GM19025 (cell line): ENCODE measurements around the gene ICAM1.
"Not testable (repeated sequence)": the region's sequence is repeated elsewhere in the genome, so short reads cannot be mapped to it uniquely, and the experiment has no call there.

ENCODE experiments used
- ATAC-seq: cut with Tn5 transposase; IDR thresholded peaks from one replicate; pipeline ENCODE4 v1.9.1; 2021; ENCODE audit warnings: mild to moderate bottlenecking, low read depth, moderate library complexity; ENCODE audit not compliant: unreplicated experiment

Gene ICAM1

DNA sequence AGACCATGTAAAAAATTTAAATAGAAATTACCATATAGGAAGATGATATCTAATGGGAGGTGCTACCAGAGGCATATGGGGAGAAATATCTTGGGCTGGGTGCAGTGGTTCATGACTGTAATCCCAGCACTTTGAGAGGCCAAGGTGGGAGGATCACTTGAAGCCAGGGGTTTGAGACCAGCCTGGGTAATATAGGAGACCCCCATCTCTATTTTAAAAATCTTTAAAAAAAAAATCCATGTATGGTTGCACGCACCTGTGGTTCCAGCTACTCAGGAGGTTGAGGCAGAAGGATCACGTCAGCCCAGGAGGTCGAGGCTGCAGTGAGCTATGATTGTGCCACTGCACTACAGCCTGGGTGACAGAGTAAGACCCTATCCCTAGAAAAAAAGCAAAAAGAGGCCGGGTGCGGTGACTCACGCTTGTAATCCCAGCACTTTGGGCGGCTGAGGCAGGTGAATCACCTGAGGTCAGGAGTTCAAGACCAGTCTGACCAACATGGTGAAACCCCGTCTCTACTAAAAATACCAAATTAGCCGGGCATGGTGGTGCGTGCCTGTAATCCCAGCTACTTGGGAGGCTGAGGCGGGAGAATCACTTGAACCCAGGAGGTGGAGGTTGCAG, 29.0 kb upstream of the ICAM1 start:
- not testable (repeated sequence) for ATAC-seq

DNA sequence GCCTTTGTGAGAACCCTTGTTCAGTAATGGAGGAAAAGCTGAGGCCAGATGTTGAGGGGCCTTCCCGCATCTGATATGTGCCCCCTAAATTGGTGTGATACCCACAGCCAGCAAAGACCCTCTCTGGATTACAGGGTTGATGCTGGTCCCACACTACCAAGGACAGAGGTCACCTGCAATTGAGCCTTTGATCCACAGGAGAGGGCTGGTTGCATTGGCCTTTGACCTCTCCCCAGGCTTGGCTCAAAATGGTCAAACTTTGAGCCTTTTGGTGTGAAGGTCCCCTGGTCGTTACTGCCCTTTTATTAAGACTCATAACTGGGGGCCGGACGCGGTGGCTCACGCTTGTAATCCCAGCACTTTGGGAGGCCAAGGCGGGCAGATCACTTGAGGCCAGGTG, 27.3 kb upstream of the ICAM1 start:
- no peak for ATAC-seq

DNA sequence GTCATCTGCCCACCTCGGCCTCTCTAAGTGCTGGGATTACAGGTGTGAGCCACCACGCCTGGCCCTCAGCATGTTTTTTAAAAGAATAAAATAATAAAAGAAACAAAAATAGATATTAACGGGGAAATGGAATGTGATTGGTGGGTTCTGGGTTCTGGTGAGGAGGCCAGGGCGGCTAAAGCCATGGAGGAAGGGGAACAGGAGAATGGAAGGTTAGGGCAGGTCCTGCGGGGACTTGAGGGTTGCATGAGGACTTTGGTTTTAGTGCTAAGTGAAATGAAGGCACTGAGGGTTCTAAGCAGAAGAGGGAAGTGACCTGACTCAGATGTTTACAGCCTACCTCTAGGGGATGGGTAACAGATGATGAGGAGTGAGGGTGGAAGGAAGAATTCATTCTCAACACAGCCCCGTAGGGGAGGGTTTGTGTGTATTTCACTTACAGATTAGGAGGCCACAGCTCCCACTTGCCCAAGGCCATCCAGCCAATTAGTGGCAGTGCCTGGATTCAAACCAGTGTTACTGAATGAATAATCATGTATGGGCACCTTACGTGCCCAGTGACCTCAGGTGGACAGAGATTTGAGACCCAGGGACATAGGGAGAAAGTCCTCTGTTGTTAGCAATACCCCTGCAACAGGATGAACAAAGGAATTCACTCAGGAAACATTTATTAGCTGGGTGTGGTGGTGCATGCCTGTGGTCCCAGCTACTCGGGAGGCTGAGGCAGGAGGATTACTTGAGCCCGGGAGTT, 25.6 kb upstream of the ICAM1 start:
- no peak for ATAC-seq

DNA sequence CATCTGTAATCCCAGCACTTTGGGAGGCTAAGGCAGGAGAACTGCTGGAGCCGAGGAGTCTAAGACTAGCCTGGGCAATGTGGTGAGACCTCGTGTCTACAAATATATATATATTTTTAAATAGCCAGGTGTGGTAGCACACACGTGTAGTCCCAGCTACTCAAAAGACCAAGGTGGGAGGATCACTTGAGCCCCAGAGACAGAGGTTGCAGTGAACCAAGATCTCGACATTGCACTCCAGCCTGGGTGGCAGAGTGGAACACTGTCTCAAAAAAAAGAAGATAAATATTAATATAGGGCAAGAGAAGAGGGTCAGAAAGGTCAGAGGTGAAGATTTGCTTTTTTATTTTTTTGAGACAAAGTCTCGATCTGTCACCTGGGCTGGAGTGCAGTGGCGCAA, 24.4 kb upstream of the ICAM1 start:
- no peak for ATAC-seq

DNA sequence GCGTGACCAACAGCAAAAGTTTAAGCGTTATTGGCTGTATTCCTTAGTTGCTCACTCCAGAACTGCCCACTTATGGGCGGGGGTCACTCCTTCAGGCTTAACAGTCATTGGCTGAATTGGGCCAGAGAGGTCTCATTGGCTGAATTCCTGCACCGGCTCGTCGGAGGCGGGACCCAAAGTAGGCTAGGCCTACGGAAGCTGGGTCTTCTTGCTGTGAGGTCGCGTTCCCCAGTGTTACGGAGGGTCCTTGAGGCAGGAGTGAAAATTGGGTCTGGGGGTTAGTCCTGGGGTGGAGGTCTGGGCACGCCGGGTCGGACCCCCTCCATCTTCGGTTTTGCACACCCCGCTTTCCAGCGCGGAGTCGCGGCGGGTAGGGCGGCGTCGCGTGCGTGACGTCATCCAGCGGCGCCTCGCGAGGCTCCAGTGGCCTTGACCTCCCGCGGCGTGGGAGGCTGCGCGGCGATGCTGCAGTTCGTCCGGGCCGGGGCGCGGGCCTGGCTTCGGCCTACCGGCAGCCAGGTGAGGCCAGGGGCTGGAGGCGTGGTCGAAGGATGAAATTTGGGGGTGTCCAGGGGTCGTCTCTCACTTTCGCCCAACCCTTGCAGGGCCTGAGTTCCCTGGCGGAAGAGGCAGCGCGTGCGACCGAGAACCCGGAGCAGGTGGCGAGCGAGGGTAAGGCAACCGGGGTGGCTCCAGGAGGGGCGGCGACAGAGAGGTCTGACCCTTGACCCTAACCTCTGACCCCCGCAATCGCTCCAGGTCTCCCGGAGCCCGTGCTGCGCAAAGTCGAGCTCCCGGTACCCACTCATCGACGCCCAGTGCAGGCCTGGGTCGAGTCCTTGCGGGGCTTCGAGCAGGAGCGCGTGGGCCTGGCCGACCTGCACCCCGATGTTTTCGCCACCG, 18.9 kb upstream of the ICAM1 start, which contains the start of gene MRPL4:
Gene MRPL4 (plus strand): TSS at position 423 of the 903 bp plus-strand sequence. CDS start 40 bp downstream, at position 463.
- ATAC-seq: peak; percentile 82

DNA sequence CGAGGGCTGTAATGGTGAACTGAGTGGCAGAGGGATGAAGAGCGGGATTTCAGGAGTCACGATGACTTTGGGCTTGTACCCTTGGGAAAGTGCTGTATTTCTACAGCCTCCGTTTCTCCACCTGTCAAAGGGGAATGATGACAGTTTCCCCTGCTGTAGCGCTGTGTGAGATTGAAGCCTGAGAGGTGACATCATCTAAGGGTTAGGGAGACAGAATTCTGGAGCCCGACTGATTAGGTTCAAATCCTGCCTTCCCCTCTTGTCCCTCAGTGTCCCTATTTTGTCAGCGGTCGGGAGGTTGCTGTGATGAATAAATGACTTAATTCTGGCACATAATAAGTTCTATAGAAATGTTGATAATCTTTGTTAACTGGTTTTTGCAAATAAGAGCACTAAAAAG, 18.2 kb upstream of the ICAM1 start:
- no peak for ATAC-seq

DNA sequence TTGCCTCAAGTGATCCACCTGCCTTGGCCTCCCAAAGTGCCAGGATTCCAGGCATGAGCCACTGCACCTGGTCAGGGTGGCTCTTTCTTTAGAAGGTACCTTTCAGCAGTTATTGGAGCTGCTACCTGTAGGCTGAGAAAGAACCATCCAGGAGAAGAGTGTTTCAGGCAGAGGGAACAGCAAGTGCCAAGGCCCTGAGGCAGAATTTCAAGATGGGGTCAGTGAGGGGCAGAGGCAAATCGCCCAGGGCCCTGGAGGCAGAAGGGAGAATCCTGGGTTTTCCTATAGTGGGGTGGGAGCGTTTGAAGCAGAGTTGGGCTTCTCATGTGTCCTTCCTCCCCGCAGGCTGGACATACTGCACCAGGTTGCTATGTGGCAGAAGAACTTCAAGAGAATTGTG, 16.7 kb upstream of the ICAM1 start:
- no peak for ATAC-seq

DNA sequence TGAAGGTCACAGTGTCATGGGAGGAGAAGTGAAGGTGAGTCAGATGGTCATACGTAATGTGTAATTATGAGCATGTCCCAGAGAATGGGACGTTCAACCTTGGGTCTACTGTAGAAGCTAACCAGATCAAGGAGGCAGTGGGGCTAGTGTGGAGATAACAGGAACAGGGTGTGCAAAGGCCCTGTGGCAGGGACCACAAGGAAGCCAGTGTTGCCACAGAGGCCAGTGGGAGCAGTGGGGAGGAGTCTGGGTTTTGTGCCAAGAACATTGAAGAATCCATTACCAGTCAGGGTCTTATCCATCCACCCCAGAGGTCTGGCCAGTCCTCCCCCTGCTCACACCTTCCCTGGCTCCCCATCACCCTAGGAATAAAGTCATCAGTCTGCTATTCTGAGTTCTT, 15.6 kb upstream of the ICAM1 start:
- ATAC-seq: no peak

DNA sequence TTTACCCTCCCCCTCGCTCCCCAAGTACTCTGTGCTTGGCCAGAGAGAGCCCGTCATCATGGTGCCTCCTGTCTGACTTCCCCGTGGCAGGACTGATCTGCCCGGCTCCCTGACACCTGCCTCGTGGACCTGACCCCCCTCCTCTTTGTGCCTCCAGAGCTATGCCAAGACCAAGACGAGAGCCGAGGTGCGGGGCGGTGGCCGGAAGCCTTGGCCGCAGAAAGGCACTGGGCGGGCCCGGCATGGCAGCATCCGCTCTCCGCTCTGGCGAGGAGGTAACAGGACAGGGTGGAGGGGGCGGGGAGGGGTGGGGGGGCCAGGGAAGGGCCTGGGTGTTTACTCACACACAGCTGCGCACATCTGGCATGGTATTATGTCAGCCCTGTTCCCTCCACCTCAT, 14.4 kb upstream of the ICAM1 start:
- ATAC-seq: no peak

DNA sequence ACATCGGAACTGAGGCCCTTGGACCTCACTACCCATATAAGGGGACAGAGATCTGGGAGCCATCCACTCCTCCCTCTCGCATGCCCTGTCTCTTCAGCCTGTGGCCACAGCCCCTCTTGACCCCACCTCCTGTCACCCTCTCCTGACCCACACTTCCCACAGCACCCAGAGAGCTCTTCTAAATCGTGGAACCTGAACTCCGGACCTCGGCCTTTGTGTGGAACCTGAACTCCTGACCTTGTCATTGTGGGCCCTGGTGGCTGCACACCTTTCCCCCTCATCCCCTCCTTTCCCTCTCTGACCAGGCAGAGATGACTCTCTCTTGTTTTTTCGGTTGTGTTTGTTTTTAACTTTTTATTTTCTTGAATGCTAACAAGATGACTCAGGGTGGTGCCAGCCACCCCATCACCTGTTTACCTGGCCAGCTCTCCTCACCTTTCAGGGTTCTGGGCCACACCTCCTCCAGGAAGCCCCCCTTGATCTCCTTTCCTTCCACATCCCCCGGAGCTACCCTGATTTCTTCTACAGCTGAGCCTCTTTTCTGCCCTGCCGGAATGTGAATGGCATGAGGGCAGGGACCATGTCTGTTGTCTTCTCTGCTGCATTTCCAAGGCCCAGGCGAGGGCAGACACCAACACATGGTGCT, 13.8 kb upstream of the ICAM1 start:
- ATAC-seq: no peak

DNA sequence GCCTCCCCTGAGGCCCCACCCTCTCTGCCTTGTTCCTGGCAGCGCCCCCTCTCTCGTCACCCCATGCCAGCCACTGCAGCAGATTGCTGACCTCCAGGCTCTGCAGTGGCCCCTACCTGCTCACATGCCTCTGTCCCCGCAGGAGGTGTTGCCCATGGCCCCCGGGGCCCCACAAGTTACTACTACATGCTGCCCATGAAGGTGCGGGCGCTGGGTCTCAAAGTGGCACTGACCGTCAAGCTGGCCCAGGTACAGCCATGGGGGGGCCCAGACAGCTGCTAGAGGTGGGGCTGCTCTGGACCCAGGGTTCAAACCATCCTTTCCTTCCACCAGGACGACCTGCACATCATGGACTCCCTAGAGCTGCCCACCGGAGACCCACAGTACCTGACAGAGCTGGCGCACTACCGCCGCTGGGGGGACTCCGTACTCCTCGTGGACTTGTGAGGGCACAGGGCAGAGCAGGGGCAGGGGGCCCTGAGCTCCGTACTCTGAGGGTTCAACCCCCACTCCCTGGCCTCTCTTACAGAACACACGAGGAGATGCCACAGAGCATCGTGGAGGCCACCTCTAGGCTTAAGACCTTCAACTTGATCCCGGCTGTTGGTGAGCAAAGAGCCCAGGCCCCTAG, 12.7 kb upstream of the ICAM1 start:
- ATAC-seq: no peak

DNA sequence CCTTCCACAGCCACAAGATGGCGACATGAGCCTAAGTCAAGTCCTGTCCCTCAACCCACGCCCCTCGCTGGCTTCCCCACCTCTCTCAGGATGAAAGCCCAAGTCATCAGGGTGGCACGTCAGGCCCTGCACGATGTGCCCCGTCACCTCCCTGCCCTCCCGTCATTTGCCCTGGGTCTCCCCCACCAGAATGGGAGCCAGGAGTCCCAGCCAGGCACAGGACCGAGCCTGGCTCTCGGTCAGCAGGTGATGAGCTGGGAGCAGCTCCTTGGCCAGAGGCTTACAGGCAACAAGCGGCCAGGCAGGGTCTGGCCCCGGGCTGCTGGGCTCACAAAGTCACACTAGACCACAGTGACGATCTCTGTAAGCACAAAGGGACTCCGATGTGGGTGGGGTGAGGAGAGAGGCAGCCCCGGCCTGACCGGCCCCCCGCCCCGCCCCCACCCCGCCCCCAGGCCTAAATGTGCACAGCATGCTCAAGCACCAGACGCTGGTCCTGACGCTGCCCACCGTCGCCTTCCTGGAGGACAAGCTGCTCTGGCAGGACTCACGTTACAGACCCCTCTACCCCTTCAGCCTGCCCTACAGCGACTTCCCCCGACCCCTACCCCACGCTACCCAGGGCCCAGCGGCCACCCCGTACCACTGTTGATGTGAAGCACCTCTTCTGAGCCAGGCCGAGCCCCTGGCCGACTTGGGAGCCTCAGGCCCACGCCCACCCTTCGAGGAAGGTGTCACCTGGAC, 11.6 kb upstream of the ICAM1 start:
- ATAC-seq: no peak

DNA sequence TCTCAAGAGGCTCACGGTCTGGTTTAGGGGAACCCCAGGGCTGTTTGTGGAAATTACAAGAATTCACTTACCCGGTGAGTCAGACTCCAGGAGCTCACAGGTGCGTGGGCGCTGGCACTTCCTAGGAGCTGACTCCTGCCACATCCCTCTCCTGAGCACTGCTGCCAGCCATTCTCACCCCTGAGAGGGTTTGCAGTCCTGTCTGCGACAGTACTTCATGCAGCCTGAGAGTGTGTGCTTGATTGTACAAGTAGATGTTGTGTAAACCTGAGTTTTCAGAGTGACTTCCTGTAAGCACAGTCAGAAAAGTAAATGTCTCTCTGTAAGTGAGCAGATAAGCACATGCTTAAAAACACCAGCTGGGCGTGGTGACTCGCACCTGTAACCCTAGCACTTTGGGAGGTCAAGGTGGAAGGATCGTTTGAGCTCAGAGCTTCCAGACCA, 10.8 kb upstream of the ICAM1 start:
- no peak for ATAC-seq

DNA sequence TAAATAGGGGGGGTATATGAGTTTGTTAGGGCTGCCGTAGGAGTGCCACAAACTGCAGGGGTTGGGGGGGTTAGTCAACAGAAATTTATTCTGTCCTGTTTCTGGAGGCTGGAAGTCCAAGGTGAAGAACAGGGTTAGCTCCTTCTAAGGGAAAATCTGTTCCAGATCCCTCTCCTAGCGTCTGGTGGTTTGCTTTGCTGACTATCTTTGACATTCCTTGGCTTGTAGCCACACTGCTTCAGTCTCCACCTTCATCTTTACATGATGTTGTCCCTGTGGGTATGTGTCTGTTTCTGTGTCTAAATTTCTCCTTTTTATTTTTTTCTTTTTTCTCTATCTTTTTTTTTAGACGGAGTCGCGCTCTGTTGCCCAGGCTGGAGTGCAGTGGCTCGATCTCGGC, 8.1 kb upstream of the ICAM1 start:
- no peak for ATAC-seq

DNA sequence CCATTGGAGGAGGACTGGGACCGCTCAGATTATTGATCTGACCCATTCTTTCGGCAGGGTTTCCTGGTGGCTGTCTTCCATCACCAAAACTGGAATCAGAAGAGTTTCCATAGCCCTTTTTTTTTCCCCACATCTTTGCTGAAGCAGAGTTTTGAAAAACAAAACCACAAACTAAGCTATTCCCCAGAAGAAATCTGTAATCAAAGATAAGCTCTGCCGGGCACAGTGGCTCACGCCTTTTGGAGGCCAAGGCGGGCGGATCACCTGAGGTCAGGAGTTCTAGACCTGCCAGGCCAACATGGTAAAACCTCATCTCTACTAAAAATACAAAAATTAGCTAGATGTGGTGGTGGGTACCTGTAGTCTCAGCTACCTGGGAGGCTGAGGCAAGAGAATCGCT, 4.2 kb upstream of the ICAM1 start:
- ATAC-seq: no peak

DNA sequence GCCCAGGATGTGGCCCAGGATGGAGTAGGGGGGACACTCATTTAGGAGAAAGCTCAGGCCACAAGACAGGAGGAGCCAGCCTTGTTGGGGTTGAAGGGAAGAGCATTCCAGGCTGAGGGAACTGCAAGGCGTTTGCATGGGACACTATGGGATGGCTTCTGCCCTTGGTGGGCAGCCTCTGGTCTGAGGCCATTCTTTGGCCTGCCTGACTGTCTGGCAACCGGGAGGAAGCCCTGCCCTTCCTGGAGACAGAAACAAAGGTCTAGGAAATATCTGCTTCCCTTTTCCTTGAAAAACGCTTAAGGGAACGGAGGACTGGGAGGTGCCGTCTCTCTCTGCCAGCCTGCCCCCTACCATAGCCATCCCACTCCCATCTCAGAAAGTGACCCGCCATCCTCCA, 2.8 kb upstream of the ICAM1 start:
- no peak for ATAC-seq

DNA sequence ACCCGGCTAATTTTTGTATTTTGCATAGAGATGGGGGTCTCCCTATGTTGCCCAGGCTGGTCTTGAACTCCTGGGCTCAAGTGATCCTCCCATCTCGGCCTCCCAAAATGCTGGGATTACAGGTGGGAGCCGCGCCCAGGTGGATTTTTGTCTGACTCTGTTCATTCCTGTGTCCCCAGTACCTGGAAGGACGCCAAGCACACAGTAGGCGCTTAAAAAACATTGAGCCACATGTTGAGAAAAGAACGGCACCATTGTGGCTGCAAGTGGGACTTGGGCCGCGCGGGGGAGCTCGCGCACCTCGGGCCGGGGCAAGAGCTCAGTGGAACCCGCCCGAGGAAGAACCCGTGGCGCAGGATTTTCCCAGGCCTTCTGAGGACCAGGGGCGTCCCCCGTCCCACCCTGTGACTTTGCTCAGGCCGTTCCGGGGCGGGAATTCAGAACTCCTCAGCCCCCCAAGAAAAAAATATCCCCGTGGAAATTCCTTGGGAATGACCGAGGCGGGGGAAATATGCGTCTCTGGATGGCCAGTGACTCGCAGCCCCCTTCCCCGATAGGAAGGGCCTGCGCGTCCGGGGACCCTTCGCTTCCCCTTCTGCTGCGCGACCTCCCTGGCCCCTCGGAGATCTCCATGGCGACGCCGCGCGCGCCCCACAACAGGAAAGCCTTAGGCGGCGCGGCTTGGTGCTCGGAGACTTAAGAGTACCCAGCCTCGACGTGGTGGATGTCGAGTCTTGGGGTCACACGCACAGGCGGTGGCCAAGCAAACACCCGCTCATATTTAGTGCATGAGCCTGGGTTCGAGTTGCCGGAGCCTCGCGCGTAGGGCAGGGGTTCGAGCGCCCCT, 1.4 kb upstream of the ICAM1 start:
- no peak for ATAC-seq

DNA sequence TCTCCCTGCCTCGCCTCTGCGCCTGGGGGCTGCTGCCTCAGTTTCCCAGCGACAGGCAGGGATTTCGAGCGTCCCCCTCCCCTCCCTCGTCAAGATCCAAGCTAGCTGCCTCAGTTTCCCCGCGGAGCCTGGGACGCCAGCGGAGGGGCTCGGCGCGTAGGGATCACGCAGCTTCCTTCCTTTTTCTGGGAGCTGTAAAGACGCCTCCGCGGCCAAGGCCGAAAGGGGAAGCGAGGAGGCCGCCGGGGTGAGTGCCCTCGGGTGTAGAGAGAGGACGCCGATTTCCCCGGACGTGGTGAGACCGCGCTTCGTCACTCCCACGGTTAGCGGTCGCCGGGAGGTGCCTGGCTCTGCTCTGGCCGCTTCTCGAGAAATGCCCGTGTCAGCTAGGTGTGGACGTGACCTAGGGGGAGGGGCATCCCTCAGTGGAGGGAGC, 722 bp upstream of the ICAM1 start:
- no peak for ATAC-seq
